GM12872 (cell line): ENCODE data around the gene ZFR.

Experiments used
- CTCF ChIP-seq: IDR thresholded peaks from 3 replicates; pipeline ENCODE4 v1.5.1; 2011; ENCODE audit warnings: low read depth, mild to moderate bottlenecking, low read length, moderate library complexity; ENCODE audit not compliant: insufficient read depth

ZFR gene

DNA sequence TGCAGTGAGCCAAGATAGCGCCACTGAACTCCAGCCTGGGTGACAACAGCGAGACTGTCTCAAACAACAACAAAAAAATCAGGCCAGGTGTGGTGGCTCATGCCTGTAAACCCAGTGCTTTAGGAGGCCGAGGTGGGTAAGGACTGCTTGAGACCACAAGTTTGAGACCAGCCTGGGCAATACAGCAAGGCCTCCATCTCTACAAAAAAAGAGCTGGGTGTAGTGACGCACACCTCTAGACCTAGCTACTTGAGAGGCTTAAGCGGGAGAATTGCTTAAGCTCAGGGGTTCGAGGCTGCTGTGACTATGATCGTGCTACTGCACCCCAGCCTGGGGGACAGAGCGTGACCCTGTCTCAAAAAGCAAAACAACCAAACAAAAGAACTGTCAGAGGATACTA, 91.9 kb downstream of the ZFR start:
- no peak for TF ChIP-seq CTCF

GRCh38 chr5:32346869-32347268, 97.7 kb downstream of the ZFR start:
- no peak for TF ChIP-seq CTCF

DNA sequence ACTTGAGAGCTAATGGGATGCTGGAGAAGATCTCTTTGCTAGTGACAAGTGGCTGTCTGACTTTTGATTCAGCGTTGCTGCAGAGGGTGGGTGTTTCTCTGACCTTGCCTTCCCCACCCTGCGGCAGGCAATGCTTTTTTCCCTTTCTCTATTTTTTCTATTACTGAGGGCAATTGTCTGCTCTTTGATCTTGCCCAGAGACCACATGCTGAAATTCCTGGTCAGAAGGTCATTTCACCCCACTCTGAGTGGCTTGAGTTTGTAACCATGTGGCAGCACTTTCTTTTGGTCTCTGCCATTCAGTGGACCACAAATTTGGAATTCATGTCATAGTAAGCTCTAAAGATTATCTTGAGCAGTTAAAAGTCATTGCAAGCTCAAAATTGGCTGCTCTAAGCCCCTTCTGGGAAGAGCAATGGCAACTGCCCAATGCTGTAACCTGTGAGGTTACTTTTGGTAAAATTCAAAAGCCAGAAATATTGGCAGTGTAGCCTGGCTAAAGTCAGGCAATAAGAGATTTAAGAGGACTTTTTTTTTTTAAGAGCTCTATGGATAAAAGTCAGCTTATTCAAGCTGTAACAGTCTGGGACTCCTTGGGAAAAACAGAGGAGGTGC, 101.4 kb downstream of the ZFR start:
- no peak for TF ChIP-seq CTCF

GRCh38 chr5:32342656-32343055, 101.9 kb downstream of the ZFR start:
- no peak for TF ChIP-seq CTCF

DNA sequence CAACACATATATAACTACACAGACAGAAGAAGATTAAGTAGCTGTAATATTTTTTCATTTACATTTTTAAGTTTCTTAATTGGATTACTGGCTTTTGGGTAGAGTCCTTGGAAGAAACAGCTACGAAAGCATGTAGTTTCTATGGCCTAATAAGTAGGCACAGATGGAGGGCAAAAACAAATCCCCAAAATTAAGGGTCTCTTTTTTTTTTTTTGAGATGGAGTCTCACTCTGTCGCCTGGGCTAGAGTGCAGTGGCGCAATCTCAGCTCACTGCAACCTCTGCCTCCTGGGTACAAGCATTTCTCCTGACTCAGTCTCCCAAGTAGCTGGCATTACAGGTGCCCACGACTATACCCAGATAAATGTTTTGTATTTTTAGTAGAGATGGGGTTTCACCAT, 104.7 kb downstream of the ZFR start:
- no peak for TF ChIP-seq CTCF

DNA sequence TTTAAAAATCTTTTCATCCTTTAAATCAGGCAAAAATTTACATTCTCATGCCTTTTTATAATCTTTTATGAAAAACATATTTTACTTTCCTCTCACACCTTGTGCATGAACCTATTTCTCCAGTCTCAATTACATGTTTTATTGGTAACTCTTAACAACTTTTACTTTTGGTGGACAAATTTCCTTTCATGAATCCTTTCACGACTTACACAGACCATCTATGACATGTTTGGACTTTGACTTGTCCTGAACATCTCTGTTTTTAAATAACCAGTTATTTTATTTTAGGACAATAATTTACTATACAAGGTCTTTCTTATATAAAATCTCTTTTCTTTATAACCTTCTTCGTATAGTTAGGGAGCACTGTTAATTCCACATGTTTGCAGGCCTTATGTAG, 105.3 kb downstream of the ZFR start:
- TF ChIP-seq CTCF: no peak

GRCh38 chr5:32332966-32333365, 111.6 kb downstream of the ZFR start:
- no peak for TF ChIP-seq CTCF
